Measurements from ENCODE around the gene TMEM221.

TMEM221 gene

DNA sequence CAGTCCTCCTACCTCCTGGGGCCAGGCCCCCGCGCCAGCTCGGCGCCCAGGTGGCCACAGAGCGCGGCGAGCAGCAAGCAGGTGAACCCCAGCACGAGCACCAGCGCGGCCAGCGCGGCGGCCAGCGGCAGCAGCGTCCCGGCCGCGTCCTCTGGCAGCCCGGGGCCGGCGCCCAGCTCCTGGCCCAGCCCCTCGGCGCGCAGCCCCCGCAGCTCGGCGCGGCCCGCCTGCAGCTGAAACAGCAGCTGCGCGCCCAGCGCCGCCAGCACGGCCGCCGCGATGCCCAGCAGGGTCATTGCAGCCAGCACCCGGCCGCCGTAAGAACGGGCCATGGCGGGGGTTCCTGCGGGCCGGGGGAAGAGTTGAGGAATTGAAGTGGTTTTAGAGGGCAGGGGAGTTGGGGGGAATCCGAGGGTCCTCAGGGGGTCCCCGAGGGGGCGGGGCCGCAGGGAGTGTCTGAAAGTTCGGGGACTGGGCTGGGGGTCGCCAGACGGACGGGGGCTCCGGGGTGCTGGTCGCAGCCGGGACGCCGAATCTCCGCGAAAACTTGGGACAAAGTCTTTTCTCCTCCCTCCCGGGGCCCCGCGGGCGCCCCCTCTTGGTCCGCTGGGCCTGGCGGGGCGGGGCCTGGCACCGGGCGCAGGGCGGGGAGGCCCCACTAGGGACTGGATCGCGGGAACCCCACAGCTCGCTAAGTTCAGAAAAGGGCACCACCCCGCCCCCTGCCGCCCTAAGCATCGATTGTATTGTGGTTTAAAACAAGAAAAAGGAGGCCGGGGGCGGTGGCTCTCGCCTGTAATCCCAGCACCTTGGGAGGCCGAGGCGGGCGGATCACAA, at the start of gene TMEM221:
Gene TMEM221 (minus strand): TSS at position 538 of the 837 bp plus-strand sequence. CDS start 206 bp downstream, at position 332.
- TF ChIP-seq CTCF (IDR thresholded peaks at IDR 0.05; ENCODE audit: low read depth, low read length): peak; percentile 59
- peak within 1 kb of the TSS; percentile 43 for H3K4me3 ChIP-seq (ENCODE audit: low read depth, low read length)

GRCh38 chr19:17497149-17497798, 48.8 kb upstream of the TMEM221 start:
- no peak for TF ChIP-seq CTCF (IDR thresholded peaks at IDR 0.05; ENCODE audit: low read depth, low read length)
- no peak overlapping the region for H3K4me3 ChIP-seq (ENCODE audit: low read depth, low read length)

DNA sequence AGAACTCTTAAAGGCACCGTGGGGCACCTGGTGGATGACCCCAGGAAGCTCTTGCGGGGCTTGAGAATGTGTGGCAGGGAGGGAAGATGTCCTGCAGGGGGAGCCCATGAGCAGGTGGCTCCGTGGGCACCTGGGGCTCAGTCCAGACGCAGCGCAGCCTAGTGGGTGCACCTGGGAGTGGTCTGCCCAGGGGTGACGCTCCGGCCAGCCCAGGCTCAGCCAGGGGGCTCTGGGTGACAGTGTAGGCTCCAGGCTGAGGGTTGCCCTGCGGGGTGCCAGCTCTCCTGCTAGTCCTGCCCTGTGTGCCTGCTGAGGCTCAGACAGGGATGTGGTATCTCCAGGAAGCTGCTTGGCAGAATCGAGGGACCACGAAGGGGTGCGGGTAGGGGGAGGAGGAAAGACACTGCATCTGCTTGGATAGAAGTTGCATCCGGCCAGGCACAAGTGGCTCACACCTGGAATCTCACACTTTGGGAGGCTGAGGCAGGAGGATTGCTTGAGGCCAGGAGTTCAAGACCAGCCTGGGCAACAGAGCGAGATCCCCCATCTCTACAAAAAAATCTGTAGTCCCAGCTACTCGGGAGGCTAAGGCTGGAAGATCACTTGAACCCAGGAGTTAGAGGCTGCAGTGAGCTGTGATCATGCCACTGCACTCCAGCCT, 48.0 kb upstream of the TMEM221 start:
- peak; percentile 93 for TF ChIP-seq CTCF (IDR thresholded peaks at IDR 0.05; ENCODE audit: low read depth, low read length)
- H3K4me3 ChIP-seq (ENCODE audit: low read depth, low read length): no peak overlapping the region

DNA sequence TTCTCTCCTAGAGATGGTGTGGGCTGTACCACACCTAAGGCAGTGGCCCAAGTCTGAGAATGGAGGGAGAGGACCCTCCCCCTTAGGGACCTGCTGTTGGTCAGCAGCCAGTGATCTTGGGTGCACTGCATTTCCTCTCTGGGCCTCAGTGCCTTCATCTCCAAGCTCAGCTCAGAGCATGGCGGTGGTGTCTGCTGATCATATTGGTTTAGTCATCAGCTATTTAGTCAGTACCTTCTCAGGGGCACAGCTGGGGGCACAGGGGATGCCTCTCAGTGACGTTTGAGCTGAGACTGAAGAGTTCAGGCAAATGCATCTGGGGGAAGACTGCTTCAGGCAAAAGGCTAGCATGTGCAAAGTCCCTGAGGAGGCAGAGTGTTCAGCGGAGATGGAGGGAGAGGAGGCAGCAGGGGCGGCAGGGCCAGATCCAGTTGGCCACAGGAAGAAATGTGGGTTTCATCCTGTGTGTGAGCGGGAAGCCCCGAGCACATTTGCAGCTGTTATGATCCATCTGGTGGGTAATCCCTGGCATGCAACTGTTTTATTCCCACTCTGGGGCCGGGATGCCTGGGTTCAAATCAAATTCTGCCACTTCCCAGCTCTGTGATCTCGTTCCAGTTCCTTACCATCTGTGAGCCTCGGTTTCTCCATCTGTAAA, 47.3 kb upstream of the TMEM221 start:
- H3K4me3 ChIP-seq (ENCODE audit: low read depth, low read length): no peak overlapping the region
- TF ChIP-seq CTCF (IDR thresholded peaks at IDR 0.05; ENCODE audit: low read depth, low read length): no peak

DNA sequence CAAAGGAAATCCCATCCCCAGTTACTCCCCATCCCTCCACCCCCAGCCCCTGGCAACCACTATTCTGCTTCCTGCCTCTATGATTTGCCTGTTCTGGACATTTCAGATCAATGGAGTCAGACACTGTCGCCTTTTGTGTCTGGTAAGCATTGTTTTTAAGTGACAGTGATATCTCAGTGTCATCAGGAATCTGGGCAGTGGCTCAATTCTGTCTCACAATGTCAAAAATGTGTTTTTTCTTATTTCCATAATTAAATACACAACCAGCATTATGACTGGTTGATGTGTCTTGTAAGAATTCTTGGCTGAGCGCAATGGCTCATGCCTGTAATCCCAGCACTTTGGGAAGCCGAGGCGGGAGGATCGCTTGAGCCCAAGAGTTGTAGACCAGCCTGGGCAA, 42.8 kb upstream of the TMEM221 start:
- H3K4me3 ChIP-seq (ENCODE audit: low read depth, low read length): no peak overlapping the region
- TF ChIP-seq CTCF (IDR thresholded peaks at IDR 0.05; ENCODE audit: low read depth, low read length): no peak

GRCh38 chr19:17490411-17490810, 41.9 kb upstream of the TMEM221 start:
- H3K4me3 ChIP-seq (ENCODE audit: low read depth, low read length): no peak overlapping the region
- TF ChIP-seq CTCF (IDR thresholded peaks at IDR 0.05; ENCODE audit: low read depth, low read length): no peak

All from WI38 (cell line).